ENCODE data around the gene ADAMTS17. TPM values are rescaled to one million over a fixed set of nuclear protein-coding genes. Genes with fewer than 3 reads are reported as not detected.

The ADAMTS17 gene
- total RNA-seq, 1 experiment from 2014 or later = 1.8 TPM

DNA sequence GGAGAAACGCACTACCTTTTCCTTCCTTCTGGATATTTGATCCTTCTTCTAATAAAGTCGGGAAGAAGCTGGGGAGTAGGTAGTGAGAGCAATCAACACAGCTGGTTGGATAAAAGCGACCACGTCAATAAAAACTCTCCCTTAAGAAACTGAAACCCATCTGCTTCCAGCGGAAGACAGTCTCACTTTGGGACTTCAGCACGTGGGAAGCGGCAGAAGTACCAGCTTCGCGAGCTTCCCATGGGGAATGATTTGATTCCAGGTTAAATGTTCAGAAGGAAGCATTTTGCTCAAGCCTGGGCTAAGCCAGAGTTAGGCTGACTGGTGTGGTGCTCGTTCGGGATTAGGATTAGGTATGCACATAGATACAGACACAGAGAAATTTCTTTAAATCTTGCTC is 346.2 kb downstream of the ADAMTS17 start:
- Mint-ChIP-seq H3K27me3 (ENCODE audit: low read depth) (peaks cover 5% of the 10 kb centered on the region; the same call in 1 of the 2 replicates), H3K27ac (peak overlapping the region; percentile 39; the same call in 1 of the 2 replicates), H3K36me3 (no peaks in the 10 kb centered on the region), H3K9me3 (peaks cover 7% of the 10 kb centered on the region; the same call in 1 of the 2 replicates), H3K4me3 (no peak overlapping the region), H3K4me1 (peaks cover 34% of the 10 kb centered on the region)
- DNase-seq (ENCODE audit: low spot score) (no peak), ATAC-seq (no peak)
- ChIA-PET POLR2A (no interaction called here), CTCF (interaction anchor here (1.6 to 2.8 kb wide), 4 partner anchors 12 to 355 kb away, joined by 6 to 22 read pairs (median 12); no protein-coding TSS in a partner anchor)
- no peak for TF ChIP-seq ZNF232 (CRISPR knock-in tag; IDR thresholded peaks at IDR 0.05)
- no peak for TF ChIP-seq PREB (CRISPR knock-in tag; IDR thresholded peaks at IDR 0.05; ENCODE audit: borderline replicate concordance)
- TF ChIP-seq, protein P1, sequence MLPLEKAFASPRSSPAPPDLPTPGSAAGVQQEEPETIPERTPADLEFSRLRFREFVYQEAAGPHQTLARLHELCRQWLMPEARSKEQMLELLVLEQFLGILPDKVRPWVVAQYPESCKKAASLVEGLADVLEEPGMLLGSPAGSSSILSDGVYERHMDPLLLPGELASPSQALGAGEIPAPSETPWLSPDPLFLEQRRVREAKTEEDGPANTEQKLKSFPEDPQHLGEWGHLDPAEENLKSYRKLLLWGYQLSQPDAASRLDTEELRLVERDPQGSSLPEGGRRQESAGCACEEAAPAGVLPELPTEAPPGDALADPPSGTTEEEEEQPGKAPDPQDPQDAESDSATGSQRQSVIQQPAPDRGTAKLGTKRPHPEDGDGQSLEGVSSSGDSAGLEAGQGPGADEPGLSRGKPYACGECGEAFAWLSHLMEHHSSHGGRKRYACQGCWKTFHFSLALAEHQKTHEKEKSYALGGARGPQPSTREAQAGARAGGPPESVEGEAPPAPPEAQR (CRISPR knock-in tag; IDR thresholded peaks at IDR 0.05) = no peak
- TF ChIP-seq, protein P2, sequence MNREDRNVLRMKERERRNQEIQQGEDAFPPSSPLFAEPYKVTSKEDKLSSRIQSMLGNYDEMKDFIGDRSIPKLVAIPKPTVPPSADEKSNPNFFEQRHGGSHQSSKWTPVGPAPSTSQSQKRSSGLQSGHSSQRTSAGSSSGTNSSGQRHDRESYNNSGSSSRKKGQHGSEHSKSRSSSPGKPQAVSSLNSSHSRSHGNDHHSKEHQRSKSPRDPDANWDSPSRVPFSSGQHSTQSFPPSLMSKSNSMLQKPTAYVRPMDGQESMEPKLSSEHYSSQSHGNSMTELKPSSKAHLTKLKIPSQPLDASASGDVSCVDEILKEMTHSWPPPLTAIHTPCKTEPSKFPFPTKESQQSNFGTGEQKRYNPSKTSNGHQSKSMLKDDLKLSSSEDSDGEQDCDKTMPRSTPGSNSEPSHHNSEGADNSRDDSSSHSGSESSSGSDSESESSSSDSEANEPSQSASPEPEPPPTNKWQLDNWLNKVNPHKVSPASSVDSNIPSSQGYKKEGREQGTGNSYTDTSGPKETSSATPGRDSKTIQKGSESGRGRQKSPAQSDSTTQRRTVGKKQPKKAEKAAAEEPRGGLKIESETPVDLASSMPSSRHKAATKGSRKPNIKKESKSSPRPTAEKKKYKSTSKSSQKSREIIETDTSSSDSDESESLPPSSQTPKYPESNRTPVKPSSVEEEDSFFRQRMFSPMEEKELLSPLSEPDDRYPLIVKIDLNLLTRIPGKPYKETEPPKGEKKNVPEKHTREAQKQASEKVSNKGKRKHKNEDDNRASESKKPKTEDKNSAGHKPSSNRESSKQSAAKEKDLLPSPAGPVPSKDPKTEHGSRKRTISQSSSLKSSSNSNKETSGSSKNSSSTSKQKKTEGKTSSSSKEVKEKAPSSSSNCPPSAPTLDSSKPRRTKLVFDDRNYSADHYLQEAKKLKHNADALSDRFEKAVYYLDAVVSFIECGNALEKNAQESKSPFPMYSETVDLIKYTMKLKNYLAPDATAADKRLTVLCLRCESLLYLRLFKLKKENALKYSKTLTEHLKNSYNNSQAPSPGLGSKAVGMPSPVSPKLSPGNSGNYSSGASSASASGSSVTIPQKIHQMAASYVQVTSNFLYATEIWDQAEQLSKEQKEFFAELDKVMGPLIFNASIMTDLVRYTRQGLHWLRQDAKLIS (CRISPR knock-in tag; IDR thresholded peaks at IDR 0.05; ENCODE audit: borderline replicate concordance) = no peak
- no peak for TF ChIP-seq ATF6 (CRISPR knock-in tag; IDR thresholded peaks at IDR 0.05)
- no peak for TF ChIP-seq TP53 (CRISPR knock-in tag; IDR thresholded peaks at IDR 0.05)
- TF ChIP-seq JUN (CRISPR knock-in tag; IDR thresholded peaks at IDR 0.05) = no peak
- TF ChIP-seq ZNF671 (CRISPR knock-in tag; IDR thresholded peaks at IDR 0.05) = no peak
- no peak for TF ChIP-seq IRF2 (CRISPR knock-in tag; IDR thresholded peaks at IDR 0.05; ENCODE audit: borderline replicate concordance, low read depth)
- no peak for TF ChIP-seq CREM (CRISPR knock-in tag; IDR thresholded peaks at IDR 0.05)
- no peak for TF ChIP-seq STAT6 (CRISPR knock-in tag; conservative IDR thresholded peaks at IDR 0.05; ENCODE audit: low read depth)
- TF ChIP-seq, protein P3, sequence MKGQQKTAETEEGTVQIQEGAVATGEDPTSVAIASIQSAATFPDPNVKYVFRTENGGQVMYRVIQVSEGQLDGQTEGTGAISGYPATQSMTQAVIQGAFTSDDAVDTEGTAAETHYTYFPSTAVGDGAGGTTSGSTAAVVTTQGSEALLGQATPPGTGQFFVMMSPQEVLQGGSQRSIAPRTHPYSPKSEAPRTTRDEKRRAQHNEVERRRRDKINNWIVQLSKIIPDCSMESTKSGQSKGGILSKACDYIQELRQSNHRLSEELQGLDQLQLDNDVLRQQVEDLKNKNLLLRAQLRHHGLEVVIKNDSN (CRISPR knock-in tag; IDR thresholded peaks at IDR 0.05) = no peak
- TF ChIP-seq SMAD4 (CRISPR knock-in tag; IDR thresholded peaks at IDR 0.05) = no peak
- TF ChIP-seq TEAD1 (CRISPR knock-in tag; IDR thresholded peaks at IDR 0.05) = no peak
- TF ChIP-seq NR1H2 (CRISPR knock-in tag; IDR thresholded peaks at IDR 0.05) = no peak
- no peak for TF ChIP-seq ZNF281 (CRISPR knock-in tag; IDR thresholded peaks at IDR 0.05)
- no peak for TF ChIP-seq FOXK1 (CRISPR knock-in tag; IDR thresholded peaks at IDR 0.05)
